HPDE6-E6E7 (cell line): ENCODE measurements around the gene TLCD3B.
"Not testable (repeated sequence)": the region's sequence is repeated elsewhere in the genome, so short reads cannot be mapped to it uniquely, and the experiment has no call there.

ENCODE experiments used
- DNase-seq: peaks from one replicate; pipeline ENCODE4 v3.0.0; 2011; ENCODE audit warnings: missing footprints; ENCODE audit errors: extremely low spot score

The TLCD3B gene

DNA sequence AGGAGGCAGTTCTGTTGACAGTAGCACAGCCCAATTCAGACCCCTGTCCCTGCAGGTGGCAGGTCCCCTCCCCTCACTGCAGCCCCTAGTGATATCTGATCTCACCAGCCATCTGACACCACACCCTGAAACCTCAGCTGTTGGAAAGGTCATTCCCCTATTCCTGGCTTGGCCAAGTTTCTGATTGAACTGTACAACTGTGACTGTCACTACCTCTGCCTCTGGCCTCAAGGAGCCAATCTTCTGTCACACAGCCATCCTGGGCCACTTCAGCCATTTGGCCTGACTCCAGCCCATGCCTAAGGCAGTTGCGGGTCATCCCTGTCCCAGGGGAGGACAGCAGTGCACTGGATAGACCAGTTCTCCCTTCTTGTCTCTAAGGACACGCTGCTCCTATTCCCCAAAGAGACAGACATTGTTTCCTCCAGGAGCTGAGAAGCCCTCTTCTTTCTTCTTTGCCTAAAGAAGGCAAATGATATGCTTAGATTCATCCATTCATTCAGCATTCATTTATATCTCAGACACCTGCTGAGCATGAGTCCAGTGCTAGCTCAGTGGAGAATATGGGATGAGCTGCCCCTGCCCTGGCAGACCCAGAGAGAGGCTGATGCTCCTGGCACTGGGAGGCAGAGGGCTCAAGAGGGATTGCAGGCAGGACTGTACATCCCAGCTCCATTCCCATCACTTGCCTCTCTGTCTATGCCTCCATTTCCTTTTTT lies 29.9 kb upstream of the TLCD3B start:
- DNase-seq: no peak

DNA sequence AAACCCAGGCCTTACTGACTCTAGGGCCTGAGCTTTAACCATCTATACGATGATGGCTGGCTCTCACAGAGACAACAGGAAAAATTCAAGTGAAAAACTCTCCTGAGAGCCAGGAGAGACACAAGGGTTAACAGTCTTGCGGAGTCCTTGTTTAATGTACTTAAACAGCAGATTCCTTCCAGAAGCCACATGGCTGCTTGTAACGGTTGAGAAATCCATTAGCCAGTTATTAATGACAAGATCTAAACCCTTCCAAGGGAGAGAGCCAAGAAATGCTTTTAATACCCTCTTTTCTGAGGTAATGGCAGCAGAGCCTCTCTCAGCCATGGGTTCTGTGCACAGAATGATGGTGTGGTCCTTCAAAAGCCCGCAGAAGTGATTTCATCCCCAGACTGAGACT lies 29.3 kb upstream of the TLCD3B start:
- no peak for DNase-seq

DNA sequence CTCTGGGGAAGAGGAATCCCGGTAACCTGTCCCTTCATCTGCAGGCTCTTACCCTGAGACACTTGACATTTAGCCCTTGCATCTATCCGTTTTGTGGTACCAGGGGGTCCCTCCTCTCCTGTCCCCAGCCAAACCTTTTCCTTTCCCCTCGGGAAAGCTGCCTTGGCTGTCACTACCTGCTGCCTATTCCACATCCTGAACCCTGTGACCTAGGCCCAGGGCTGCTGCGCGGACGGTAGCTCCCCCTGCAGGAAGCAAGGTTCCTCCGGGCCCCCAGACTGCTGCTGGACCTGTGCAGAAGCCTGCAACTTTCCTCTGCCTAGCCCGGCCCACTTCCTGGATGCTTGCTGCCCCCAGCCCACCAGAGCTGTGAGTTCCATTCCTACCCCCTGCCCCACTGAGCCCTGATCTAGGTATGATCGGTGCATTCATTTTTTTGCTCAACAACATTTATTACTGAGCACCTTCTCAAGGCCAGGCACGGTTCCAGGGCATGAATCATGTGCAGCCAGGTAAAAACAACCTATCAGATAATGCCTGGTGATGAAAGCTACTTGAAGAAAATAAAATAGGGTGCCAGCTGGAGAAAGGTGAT lies 24.0 kb upstream of the TLCD3B start:
- DNase-seq: no peak

DNA sequence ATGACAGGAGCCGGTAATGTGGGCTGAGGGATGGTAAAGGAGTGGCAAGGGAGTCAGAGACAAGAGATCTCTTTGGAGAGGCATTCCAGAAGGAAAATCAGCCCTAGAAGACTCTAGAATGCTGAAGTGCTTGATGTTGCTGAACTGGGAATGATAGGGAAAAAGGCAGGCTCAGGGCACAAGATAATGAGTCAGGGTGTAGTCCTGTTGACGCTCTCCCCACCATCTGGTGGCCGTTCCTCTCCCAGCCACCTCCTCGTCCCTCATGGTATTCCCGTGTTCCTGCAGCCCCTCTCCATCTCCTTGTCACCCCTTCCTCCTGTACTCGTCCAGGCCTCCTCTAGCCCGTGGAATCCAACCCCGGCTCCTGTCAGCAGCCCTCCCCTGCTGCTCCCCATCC lies 23.4 kb upstream of the TLCD3B start:
- DNase-seq: no peak

DNA sequence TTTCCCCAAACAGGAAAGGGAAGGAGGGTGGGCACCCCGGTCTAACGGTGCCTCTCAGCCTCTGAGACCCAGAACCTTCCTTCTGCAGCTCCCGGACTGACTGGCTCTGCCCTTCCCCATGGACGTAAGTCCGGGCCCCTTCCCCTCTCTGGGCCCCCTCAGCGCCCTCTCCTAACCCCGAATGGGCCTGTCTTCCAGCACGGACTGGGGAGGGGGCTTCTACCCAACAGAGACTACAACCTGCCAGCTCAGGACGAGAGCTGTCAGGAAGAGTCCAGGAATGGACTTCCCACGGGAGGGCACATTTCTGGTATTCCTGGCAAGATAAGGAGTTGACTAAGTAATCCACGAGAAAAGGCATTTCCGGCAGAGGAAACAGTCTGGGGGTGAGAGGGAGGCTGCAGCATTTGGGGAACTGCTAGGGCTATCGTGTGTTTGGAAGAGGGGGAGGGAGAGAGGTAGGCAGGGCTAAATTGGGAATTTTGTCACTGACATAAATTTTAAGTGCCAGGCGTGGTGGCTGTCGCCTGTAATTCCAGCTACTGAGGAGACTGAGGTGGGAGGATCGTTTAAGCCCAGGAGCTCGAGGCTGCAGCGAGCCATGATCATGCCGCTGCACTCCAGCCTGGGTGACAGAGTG lies 22.4 kb upstream of the TLCD3B start:
- no peak for DNase-seq

DNA sequence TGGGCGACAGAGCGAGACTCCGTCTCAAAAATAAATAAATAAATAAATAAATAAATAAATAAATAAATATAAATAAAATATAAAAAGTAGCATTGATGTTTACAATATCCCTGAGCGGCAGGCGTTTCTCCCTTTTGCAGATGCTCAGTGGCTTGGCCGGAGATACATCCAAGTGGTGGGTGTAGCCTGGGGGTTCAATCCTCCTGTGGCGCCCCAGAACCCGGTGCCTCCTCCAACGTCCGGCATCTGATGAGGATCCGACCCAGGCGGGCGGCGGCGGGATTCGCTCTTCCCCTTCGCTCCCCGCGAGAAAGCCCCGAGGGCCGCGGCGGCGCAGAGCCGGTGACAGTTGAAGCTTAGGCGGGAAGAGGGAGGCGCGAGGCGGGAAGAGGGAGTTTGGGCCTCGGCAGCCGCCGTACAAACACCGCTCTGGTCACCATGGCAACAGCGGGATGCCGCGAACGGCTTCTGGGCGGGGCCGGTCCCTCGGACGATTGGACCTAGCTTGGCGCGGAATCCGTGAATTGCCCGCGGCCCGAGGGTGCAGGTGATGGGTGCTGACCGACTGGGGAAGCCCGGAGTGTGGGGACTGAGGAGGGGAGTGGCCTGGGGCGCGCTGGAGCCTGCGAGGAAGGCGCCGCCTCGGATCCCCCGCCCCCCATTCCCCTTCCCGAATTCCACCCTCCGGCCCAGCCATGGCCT lies 21.8 kb upstream of the TLCD3B start:
- peak; percentile 89 for DNase-seq

DNA sequence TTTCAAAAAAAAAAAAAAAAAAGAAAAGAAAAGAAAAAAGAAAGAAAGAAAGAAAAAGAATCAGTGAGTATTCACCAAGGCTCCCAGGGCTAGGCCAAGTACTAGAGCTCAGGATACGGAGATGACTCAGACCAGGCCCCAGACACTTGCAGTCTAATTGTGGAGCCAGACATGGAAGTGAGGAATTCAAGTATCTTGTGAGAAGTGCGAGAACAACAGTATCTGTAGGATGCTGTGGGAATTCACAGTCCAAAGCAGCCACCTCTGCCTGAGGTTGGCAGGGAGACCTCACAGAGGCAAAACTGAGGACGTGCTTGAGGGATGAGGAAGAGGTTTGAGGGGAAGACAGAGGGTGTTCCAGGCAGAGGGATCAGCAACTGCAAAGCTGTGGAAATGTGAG lies 20.4 kb upstream of the TLCD3B start:
- no peak for DNase-seq

DNA sequence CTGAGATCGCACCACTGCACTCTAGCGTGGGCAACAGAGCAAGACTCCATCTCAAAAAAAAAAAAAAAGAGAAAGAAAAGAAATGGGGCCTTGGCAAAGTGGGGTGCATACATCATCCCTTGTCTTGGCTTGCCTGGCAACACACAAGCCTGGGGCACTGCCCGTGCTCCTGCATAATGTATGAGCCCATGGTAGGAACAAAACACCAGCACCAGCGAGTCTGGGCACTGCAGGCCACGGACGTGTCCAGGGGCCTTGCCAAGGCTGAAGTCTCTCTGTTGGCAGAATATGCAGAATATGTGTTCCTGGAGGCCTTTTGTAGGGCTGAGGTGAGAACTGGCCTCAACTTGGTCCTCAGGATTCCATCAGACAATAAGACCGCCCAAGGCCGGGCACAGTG lies 18.8 kb upstream of the TLCD3B start:
- no peak for DNase-seq

DNA sequence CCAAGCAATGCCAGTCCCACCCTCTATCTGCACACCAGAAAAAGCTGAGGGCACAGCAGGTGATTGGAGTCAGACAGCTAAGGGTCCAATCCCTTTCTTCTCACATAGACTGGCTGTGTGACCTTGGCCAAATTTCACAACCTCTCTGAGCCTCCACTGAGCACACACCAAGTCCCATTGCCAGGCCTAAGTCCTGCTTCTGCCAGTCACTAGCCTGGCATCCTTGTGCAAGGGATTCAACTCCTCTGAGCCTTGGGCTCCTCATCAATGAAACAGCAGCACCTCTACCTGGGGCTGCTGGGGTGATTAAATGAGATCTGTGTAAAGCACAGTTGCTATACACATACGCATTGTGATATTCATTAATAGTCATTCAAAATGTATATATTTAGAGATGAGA lies 15.5 kb upstream of the TLCD3B start:
- DNase-seq: no peak

DNA sequence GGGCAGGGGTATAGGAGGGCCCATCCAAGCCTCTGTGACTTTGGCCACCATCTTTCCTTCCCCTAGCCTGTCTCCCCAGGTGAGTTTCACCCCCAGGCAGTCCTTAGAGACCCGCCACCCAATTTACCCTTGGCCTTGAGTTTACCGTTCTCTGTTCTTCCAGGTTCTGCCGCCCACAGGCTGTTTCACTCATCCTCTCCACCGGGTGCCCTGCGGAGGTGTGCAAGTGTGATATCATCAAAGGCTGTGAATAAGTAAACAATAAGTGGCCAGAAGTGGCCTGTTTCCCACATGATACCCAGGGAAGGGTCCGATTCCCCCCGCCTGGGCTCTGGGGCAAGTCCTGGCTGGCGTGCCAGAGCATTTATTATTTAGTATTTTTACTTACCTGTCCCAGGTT lies 15.1 kb upstream of the TLCD3B start:
- no peak for DNase-seq

DNA sequence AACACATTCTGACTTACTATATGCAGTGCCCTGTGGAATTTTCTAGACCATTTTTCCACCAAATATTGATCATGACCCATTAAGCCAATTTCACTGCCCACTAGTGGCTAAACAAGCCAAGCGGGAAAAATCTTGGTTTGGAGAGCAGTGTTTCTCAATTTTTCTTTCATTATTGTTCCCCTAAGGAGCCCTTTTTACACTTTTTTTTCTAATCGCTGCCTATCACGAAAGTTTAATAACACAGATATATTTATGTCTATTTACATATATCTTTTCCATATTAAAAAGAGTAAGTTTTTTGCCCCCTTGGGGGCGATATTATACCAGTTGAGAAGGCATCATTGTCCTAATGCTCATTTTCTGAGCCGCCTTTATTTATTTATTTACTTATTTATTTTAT lies 10.8 kb upstream of the TLCD3B start:
- no peak for DNase-seq

DNA sequence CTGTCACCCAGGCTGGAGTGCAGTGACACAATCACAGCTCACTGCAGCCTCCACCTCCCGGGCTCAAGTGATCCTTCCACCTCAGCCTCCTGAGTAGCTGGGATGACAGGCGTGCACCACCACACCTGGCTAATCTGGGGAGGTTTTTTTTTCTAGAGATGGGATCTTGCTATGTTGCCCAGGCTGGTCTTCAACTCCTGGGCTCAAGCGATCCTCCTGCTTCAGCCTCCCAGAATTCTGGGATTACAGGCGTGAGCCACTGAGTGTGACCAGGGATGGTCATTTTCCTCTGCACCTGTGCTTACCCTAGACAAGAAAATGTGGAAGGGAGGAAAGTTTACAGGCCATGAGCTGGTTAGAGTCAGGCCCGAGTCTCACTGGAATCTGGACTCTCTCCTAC lies 9.6 kb upstream of the TLCD3B start:
- DNase-seq: not testable (repeated sequence)

DNA sequence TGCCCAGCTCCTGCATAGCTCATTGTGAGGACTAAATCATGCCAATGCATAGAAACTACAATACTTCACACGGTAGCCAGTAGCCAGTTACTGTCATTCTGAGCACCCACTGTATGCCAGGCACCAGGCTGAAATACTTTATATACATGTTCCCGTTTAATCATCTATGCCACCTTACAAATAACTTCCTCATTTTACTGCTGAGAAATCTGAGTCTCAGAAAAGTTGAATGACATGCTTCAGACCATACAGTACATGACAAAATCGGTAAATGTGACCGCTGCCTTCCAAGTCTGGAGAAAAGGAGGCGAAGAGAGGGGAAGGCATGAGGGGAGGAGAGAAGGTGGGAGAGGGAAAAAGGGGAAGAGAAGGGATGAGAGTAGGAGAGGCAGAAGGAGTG lies 9.2 kb upstream of the TLCD3B start:
- no peak for DNase-seq

DNA sequence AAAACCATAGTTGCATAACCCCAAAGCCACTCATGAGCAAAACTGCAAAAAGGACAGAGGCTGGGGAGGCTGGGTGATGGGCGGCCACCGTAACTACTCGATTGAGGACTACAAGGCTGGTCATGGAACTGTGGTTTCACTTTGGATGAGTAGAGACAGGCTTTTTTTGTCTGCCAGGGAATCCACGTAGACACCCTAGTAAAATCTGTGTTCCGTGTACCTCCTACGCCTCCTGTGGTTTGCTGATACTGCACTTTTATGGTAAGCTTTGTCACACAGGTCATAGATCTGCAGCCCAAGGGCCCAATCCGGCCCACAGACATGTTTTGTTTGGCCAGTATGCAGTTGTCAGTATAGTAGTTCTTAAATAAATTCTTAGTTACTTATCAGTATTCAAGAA lies 2.2 kb upstream of the TLCD3B start:
- DNase-seq: no peak

DNA sequence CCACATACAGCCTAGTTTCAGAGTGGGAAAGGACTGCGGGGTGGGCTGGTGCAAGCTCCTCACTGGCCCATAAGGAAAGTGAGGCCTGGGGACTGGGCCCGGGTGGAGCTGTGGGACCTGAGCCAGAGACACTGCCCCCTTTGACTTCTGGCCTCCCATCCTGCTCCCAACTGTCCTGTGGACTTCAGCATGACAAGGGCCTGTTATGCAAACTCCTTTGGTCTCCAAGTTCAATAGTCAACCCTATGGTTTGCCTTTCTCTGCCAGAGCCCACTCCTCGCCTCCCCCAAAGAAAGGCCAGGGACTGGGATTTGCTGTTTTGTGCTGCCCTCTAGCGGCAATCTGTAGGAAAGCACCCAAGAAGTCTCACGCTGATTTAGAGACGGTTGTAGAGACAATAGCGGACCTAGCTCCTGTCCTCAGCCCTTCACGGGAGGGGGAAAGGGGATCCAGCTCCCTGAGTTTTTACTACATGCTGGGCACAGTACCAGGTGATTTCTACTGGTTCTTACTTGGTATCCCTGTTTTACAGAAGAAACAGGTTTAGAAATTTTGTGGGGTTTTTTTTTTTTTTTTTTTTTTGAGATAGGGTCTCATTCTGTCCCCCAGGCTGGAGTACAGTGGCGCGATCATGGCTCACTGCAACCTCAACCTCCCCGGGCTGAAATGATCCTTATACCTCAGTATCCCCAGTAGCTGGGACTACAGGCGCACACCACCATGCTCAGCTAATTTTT lies 1.2 kb upstream of the TLCD3B start:
- DNase-seq: peak; percentile 47

DNA sequence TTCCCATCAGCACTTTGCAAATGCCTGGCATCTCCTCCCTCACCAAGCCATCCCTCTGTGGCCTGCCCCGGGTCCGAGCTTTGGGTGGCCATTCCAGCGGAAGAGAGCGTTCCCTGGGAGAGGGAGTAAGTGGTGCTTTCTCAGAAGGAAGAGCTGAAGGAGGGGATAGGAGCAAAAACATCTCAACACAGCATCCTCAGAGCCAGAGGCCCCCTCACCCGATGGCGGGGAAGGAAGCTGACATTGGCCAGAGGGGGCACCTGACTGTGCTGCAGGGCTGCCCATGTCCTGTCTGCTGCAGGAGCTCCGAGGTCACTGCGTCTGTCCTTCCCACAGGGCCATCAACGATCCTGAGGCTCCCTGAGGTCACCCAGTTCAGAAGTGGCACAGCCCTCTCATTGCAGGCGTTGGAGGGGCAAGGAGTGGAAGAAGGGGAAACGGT lies 427 bp upstream of the TLCD3B start:
- DNase-seq: no peak

DNA sequence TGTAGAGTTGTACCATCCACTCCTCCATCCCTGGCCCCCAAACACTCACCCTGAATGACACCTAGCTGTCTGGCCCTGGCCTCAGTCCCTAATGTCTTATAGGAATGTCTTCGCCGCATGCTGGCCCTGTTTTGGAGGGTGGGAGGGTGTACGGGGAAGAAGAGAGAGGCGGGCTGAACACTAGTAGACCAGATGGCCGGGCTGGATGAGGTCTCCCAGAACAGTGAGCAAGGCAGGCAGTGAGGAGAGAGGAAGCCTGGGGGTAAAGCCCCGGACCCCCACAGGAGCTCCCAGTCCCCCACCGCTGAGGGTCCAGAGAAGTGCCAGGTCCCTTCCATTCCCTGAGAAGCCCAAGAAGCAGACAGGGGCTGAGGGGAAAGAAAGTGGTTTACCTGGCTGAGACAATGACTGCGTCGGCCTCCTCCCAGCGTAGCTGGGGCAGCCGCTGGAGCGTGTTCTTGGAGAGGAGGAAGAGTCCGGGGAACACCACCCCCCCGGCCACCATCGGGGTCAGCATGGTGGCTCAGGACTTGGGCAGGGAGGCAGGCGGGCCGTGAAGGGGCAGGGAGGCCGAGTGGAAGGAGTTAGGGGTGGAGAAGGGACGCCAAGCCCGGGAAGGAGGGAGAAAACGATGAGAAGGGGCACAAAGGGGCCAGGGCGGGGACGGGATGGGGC lies 923 bp downstream of the TLCD3B start:
- no peak for DNase-seq

DNA sequence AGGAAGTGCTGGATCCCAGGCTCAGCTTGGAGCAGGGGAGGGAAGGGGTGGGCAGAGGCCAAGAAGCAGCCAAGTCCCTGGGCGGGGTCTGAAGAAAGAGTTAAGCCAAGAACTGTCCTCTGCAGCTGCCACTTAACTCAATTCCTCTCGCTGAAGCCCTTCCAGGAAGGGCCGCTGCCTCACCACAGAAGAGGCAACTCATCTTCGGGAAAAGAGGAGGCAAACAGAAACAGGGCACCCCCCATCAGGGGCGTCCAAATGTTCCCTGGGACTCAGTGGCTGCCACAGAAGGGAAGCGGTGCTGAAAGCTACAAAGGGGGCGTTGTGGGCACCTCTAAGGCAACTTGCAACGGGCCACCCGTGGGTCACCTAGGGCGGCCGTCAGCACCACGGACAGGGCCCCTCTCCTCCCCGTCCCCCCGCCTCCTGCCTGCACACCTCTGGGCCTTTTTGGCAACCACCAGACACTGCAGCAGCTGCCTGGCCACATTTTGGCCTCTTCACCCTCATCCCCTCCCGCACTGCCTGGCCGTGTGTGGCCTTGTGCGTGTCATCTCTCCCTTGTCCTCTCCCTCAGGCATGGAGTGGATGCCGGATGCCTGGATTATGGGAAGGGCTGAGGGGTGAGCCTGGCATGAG lies 2.5 kb downstream of the TLCD3B start:
- DNase-seq: no peak

DNA sequence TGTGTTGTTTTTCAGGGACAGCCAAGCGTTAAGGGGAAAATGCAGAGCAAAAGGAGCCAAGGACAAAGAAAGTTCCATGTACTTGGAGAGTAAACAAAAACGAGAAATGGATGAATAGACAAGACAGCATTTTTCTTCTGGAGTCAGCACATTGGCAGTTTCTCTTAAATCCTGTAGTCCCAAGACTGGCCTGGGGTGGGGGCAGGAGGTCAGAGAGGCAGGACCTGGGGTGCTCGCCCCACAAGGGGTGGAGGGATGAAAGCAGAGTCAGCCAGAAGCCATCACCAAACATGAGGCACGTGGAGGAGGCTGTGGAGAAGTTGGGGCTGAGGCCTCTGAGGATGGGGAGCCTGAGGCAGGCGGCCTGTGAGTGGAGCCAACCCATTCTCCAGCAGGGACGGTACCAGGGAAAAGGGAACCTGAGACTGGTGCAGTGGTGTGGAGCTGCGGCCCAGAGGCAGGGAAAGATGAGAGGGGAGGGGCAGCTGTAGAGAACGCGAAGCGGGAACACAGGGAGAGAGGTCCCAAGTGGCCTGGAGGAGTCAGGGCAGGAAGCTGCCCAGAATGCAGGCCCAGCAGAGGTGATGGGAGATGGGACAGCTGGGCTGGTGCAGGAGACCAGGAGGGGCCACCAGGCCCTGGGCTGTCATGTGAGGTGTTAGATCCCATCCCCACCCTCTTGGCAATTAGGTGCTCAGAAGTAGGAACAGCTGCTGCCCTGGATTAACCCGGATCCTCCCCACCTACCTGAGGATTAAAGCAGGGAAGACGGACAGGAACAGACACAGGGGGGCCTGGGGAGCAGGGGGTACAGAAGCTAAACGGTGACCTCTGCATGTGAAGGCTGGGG lies 3.3 kb downstream of the TLCD3B start:
- DNase-seq: no peak

DNA sequence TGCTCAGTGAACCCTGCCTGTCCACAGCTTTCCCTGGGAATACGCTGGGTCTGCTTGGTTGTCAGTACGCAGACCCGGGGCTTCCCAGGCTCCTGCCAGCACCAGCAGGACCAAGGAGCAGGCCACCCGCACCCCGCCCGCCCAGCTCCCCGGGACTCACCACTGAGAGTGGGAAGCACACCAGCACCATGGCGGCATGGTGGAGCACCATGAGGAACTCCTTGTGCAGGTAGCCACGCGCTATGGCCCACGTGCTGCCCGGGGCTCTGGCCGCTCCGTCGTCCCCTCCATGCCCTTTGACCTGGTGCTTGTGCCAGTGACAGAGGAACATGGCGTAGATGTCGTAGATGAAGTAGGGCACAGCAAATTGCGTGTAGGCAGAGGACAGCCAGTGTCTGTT lies 4.6 kb downstream of the TLCD3B start:
- DNase-seq: no peak
